Astrocyte (in vitro differentiated cells and primary cell): ENCODE results near the gene SMYD1. TPM values are rescaled to one million over a fixed set of nuclear protein-coding genes. Genes with fewer than 3 reads are reported as not detected.

Experiments
- DNase-seq: peaks from one replicate; pipeline ENCODE4 v3.0.0-alpha.2; 2010; ENCODE audit warnings: low read depth
- FAIRE-seq: peaks from 2 replicates; lab custom pipeline; 2011; peaks lifted over from hg19 to GRCh38; lab: Jason Lieb, UNC
- H2AFZ ChIP-seq: 2 replicates; pipeline ENCODE4 v1.6.0; 2012; ENCODE audit warnings: low read depth, low read length, inconsistent platforms
- H3K27ac ChIP-seq: 2 replicates; pipeline ENCODE4 v1.5.1; 2011; ENCODE audit warnings: low read depth, low read length, inconsistent platforms
- H3K27me3 ChIP-seq: 2 replicates; pipeline ENCODE4 v1.6.0; 2011; ENCODE audit warnings: low read length, inconsistent platforms; ENCODE audit not compliant: insufficient read depth
- H3K36me3 ChIP-seq: 2 replicates; pipeline ENCODE4 v1.5.1; 2011; ENCODE audit warnings: low read length, inconsistent platforms; ENCODE audit not compliant: insufficient read depth
- H3K4me1 ChIP-seq: 2 replicates; pipeline ENCODE4 v1.5.1; 2011; ENCODE audit warnings: low read length, inconsistent platforms; ENCODE audit not compliant: insufficient read depth
- H3K4me2 ChIP-seq: 2 replicates; pipeline ENCODE4 v1.6.0; 2012; ENCODE audit warnings: low read length, inconsistent platforms
- H3K4me3 ChIP-seq: 2 replicates; pipeline ENCODE4 v1.5.1; 2011; ENCODE audit warnings: low read depth, mild to moderate bottlenecking, low read length, inconsistent platforms; ENCODE audit not compliant: insufficient read depth
- H3K79me2 ChIP-seq: 2 replicates; pipeline ENCODE4 v1.6.0; 2012; ENCODE audit warnings: mild to moderate bottlenecking, low read length, inconsistent platforms; ENCODE audit not compliant: insufficient read depth
- H3K9ac ChIP-seq: 2 replicates; pipeline ENCODE4 v1.6.0; 2012; ENCODE audit warnings: mild to moderate bottlenecking, low read length, inconsistent platforms
- H3K9me3 ChIP-seq: 2 replicates; pipeline ENCODE4 v1.5.1; 2012; ENCODE audit warnings: low read depth, mild to moderate bottlenecking, low read length, inconsistent platforms; ENCODE audit not compliant: insufficient read depth
- H4K20me1 ChIP-seq: 2 replicates; pipeline ENCODE4 v1.6.0; 2012; ENCODE audit warnings: low read length, inconsistent platforms; ENCODE audit not compliant: insufficient read depth
- H3K27ac Mint-ChIP-seq: one replicate; pipeline ENCODE4 v1.8.0; 2021; ENCODE audit warnings: mild to moderate bottlenecking, mixed read lengths; ENCODE audit not compliant: unreplicated experiment
- H3K27me3 Mint-ChIP-seq: one replicate; pipeline ENCODE4 v1.8.0; 2021; ENCODE audit warnings: low read depth, mixed read lengths; ENCODE audit not compliant: unreplicated experiment
- H3K36me3 Mint-ChIP-seq: one replicate; pipeline ENCODE4 v1.8.0; 2021; ENCODE audit warnings: low read depth, mixed read lengths; ENCODE audit not compliant: unreplicated experiment
- H3K4me1 Mint-ChIP-seq: one replicate; pipeline ENCODE4 v1.8.0; 2021; ENCODE audit warnings: low read depth, mixed read lengths; ENCODE audit not compliant: unreplicated experiment
- H3K4me3 Mint-ChIP-seq: one replicate; pipeline ENCODE4 v1.8.0; 2021; ENCODE audit warnings: mild to moderate bottlenecking, moderate library complexity, mixed read lengths; ENCODE audit not compliant: unreplicated experiment
- H3K9me3 Mint-ChIP-seq: one replicate; pipeline ENCODE4 v1.8.0; 2021; ENCODE audit warnings: mild to moderate bottlenecking, mixed read lengths; ENCODE audit not compliant: unreplicated experiment
- CTCF ChIP-seq: IDR thresholded peaks from 2 replicates; pipeline ENCODE4 v1.5.1; 2011; ENCODE audit warnings: low read depth, mild to moderate bottlenecking, inconsistent platforms, low read length, moderate library complexity; ENCODE audit not compliant: insufficient read depth
- EZH2 ChIP-seq: IDR thresholded peaks from 2 replicates; pipeline ENCODE4 v1.6.1; 2012; ENCODE audit warnings: mild to moderate bottlenecking, low read length, inconsistent platforms; ENCODE audit not compliant: insufficient read depth
- total RNA-seq: library from RNA; stranded (reverse); gene quantifications from 2 replicates; pipeline ENCODE4 v1.2.1, GENCODE V29; 2021

Gene SMYD1
- total RNA-seq, 1 donor from 2014 or later: not detected

GRCh38 chr2:88159955-88160415, 92.4 kb downstream of the SMYD1 start:
- Histone ChIP-seq H3K27ac (no peak overlapping the region), H3K9ac (no peak overlapping the region), H3K36me3 (no peaks in the 10 kb centered on the region), H3K27me3 (no peaks in the 10 kb centered on the region), H4K20me1 (no peaks in the 10 kb centered on the region), H3K4me2 (no peak overlapping the region), H3K4me3 (no peak overlapping the region), H3K9me3 (no peaks in the 10 kb centered on the region), H2AFZ (no peak overlapping the region), H3K4me1 (no peaks in the 10 kb centered on the region), H3K79me2 (no peaks in the 10 kb centered on the region)
- H3K27me3 Mint-ChIP-seq: peaks cover 7% of the 10 kb centered on the region
- H3K36me3 Mint-ChIP-seq: no peaks in the 10 kb centered on the region
- H3K4me3 Mint-ChIP-seq: no peak overlapping the region
- DNase-seq: peak; percentile 18
- H3K4me1 Mint-ChIP-seq: no peaks in the 10 kb centered on the region
- no peaks in the 10 kb centered on the region for H3K9me3 Mint-ChIP-seq
- no peak for TF ChIP-seq EZH2
- TF ChIP-seq CTCF: peak; percentile 86
- H3K27ac Mint-ChIP-seq: no peak overlapping the region
- peak; percentile 92 for FAIRE-seq

- Histone ChIP-seq H3K79me2 (no peaks in the 10 kb centered on the region), H3K27me3 (no peaks in the 10 kb centered on the region), H3K27ac (no peak overlapping the region), H2AFZ (no peak overlapping the region), H3K4me1 (no peaks in the 10 kb centered on the region), H3K4me2 (no peak overlapping the region), H3K36me3 (no peaks in the 10 kb centered on the region), H3K4me3 (no peak overlapping the region), H4K20me1 (no peaks in the 10 kb centered on the region), H3K9ac (no peak overlapping the region), H3K9me3 (no peaks in the 10 kb centered on the region)
- H3K4me1 Mint-ChIP-seq: no peaks in the 10 kb centered on the region
- no peak overlapping the region for H3K27ac Mint-ChIP-seq
- H3K4me3 Mint-ChIP-seq: no peak overlapping the region
- peaks cover 9% of the 10 kb centered on the region for H3K27me3 Mint-ChIP-seq
- FAIRE-seq (no peak), DNase-seq (no peak)
- TF ChIP-seq CTCF: no peak
- no peak for TF ChIP-seq EZH2
- H3K9me3 Mint-ChIP-seq: no peaks in the 10 kb centered on the region
- no peaks in the 10 kb centered on the region for H3K36me3 Mint-ChIP-seq
Observed at GRCh38 chr2:88160517-88160916, 92.9 kb downstream of the SMYD1 start.

GRCh38 chr2:88161446-88162244, 94.0 kb downstream of the SMYD1 start:
- no peak for FAIRE-seq
- H3K4me3 Mint-ChIP-seq: no peak overlapping the region
- no peak for TF ChIP-seq EZH2
- no peak for TF ChIP-seq CTCF
- Histone ChIP-seq H3K4me2 (no peak overlapping the region), H3K27me3 (no peaks in the 10 kb centered on the region), H3K9ac (no peak overlapping the region), H4K20me1 (no peaks in the 10 kb centered on the region), H3K4me1 (no peaks in the 10 kb centered on the region), H2AFZ (no peak overlapping the region), H3K9me3 (no peaks in the 10 kb centered on the region), H3K27ac (no peak overlapping the region), H3K36me3 (no peaks in the 10 kb centered on the region), H3K79me2 (no peaks in the 10 kb centered on the region), H3K4me3 (no peak overlapping the region)
- no peaks in the 10 kb centered on the region for H3K9me3 Mint-ChIP-seq
- no peaks in the 10 kb centered on the region for H3K4me1 Mint-ChIP-seq
- no peaks in the 10 kb centered on the region for H3K36me3 Mint-ChIP-seq
- H3K27ac Mint-ChIP-seq: no peak overlapping the region
- peaks cover 9% of the 10 kb centered on the region for H3K27me3 Mint-ChIP-seq
- no peak for DNase-seq
